ENCODE measurements around the gene ARHGAP26.

DNA sequence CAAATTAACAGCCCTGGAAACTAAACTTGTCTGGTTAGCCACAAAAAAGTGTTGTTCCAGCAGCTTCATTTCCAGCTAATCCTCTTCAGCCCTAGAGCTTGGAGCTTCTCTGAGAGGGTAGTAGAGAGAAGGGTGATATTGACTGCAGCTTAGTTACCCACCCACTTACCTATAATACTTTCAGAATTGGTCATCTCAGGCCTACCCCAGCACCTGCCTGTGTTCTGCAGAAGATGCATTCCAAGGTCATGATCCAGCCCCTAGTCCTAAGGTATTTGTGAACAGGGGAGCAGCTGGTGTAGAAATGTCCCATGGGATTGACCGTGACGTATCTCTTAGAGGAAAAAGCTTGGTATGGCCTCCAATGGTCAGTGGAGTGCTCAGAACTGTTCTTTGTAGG, 344.3 kb downstream of the ARHGAP26 start:
- TF ChIP-seq, protein P1, sequence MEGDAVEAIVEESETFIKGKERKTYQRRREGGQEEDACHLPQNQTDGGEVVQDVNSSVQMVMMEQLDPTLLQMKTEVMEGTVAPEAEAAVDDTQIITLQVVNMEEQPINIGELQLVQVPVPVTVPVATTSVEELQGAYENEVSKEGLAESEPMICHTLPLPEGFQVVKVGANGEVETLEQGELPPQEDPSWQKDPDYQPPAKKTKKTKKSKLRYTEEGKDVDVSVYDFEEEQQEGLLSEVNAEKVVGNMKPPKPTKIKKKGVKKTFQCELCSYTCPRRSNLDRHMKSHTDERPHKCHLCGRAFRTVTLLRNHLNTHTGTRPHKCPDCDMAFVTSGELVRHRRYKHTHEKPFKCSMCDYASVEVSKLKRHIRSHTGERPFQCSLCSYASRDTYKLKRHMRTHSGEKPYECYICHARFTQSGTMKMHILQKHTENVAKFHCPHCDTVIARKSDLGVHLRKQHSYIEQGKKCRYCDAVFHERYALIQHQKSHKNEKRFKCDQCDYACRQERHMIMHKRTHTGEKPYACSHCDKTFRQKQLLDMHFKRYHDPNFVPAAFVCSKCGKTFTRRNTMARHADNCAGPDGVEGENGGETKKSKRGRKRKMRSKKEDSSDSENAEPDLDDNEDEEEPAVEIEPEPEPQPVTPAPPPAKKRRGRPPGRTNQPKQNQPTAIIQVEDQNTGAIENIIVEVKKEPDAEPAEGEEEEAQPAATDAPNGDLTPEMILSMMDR (optimal IDR thresholded peaks at IDR 0.05 in 1 of 3, IDR thresholded peaks at IDR 0.05 in 1 of 3, conservative IDR thresholded peaks at IDR 0.05 in 1 of 3; ENCODE audit: extremely low read depth in 1 of 3, insufficient read depth in 2 of 3, low read length in 3 of 3) = no peak
- TF ChIP-seq EZH2 (IDR thresholded peaks at IDR 0.05; ENCODE audit: low read length) = no peak

Data from keratinocyte (primary cell).